ENCODE measurements around the gene CNTRL. TPM values are rescaled to one million over a fixed set of nuclear protein-coding genes. Genes with fewer than 3 reads are reported as not detected.

The CNTRL gene
- total and polyA plus RNA-seq, 2 of the 8 experiments (the other 6 are each of a cell fraction or from before 2014, with no cell fraction given), result 5.1 to 13.9 TPM

- no peak overlapping the region for H4K8ac ChIP-seq (ENCODE audit: extremely low read depth, insufficient read depth, low read length)
- no peaks in the 10 kb centered on the region for H3K4me1 ChIP-seq (replicated peaks in 1 of 4; ENCODE audit: control insufficient read depth in 3 of 4, insufficient read depth in 4 of 4, low read length in 3 of 4)
- TF ChIP-seq BCL11A (IDR thresholded peaks at IDR 0.05; ENCODE audit: low read depth in 2 of 2, low read length in 2 of 2) (no peak), MAFK (IDR thresholded peaks at IDR 0.05; ENCODE audit: low read depth, low read length) (no peak), EP300 (IDR thresholded peaks at IDR 0.05; ENCODE audit: borderline replicate concordance in 1 of 2, low read depth in 2 of 2, low read length in 2 of 2) (no peak), BRCA1 (IDR thresholded peaks at IDR 0.05; ENCODE audit: low read depth, low read length) (no peak), CTBP2 (IDR thresholded peaks at IDR 0.05; ENCODE audit: borderline replicate concordance, insufficient read depth, insufficient read length, low read length) (no peak), PHF8 (conservative IDR thresholded peaks at IDR 0.05; ENCODE audit: low read depth, low read length) (no peak), JUND (IDR thresholded peaks at IDR 0.05; ENCODE audit: low read length) (no peak), KDM5A (IDR thresholded peaks at IDR 0.05; ENCODE audit: low read length) (no peak), TCF12 (IDR thresholded peaks at IDR 0.05; ENCODE audit: low read depth, low read length) (no peak)
- no peak overlapping the region for H2AK5ac ChIP-seq (ENCODE audit: low read depth, low read length)
- no peak overlapping the region for H3K23ac ChIP-seq (ENCODE audit: insufficient read length)
- H3K23me2 ChIP-seq (ENCODE audit: low read depth, low read length), result no peaks in the 10 kb centered on the region
- no peak overlapping the region for H2BK15ac ChIP-seq (ENCODE audit: low read length)
- 78% methylated on average over 1 of the region's 1 CpG; no CpG with 5 or more reads in 1 of the 2 experiments for WGBS, 2 experiments (ENCODE audit: extremely low coverage in 1 of 2, insufficient coverage in 1 of 2, insufficient read length in 1 of 2, insufficient replicate concordance in 2 of 2, low coverage in 1 of 2, low lambda C conversion rate in 2 of 2, missing lambda C conversion rate in 1 of 2)
- H2BK12ac ChIP-seq (ENCODE audit: low read depth, low read length), result no peak overlapping the region
- H3K18ac ChIP-seq (ENCODE audit: extremely low read depth, low read length), result no peak overlapping the region
- H3K27me3 ChIP-seq (replicated peaks in 1 of 4; ENCODE audit: control insufficient read depth in 3 of 4, extremely low read depth in 1 of 4, insufficient read depth in 3 of 4, low read length in 3 of 4), result no peaks in the 10 kb centered on the region
- H3K79me2 ChIP-seq (ENCODE audit: control insufficient read depth in 1 of 2, insufficient read depth in 2 of 2, low read length in 2 of 2), result peaks cover 0 to 92% of the 10 kb centered on the region in 2 experiments; a peak in 3 of 4 replicates
- H3K14ac ChIP-seq (ENCODE audit: insufficient read length), result no peak overlapping the region
- CTCF ChIA-PET (ENCODE audit: partially characterized antibody), result interaction anchor here (0.6 kb wide), 1 partner anchor 1641 kb away, joined by 3 read pairs; no protein-coding TSS in a partner anchor
- H2BK5ac ChIP-seq (ENCODE audit: low read depth, low read length), result no peak overlapping the region
- H3K9me3 ChIP-seq (ENCODE audit: insufficient read depth in 2 of 2, low read depth in 1 of 2, low read length in 1 of 2), result no peaks in the 10 kb centered on the region
- H4K91ac ChIP-seq (replicated peaks; ENCODE audit: insufficient read length, low read length), result no peak overlapping the region
- POLR2A ChIA-PET (ENCODE audit: partially characterized antibody), result no interaction called here
- no peak overlapping the region for H2BK120ac ChIP-seq (replicated peaks; ENCODE audit: low read depth, low read length)
- no peak overlapping the region for H3K27ac ChIP-seq (ENCODE audit: low read depth, low read length)
- no peak overlapping the region for H4K5ac ChIP-seq (ENCODE audit: insufficient read length, low read depth, low read length)
- no peak overlapping the region for H3K4me2 ChIP-seq (ENCODE audit: insufficient read depth in 1 of 2, low read depth in 2 of 2, low read length in 2 of 2)
- FAIRE-seq (no peak), DNase-seq (ENCODE audit: low read depth in 1 of 2, low spot score in 2 of 2) (no peak)
- no peak overlapping the region for H3K4ac ChIP-seq (replicated peaks; ENCODE audit: insufficient read length, low read depth, low read length)
- H3K79me1 ChIP-seq (ENCODE audit: low read depth, low read length), result no peaks in the 10 kb centered on the region
- H3K36me3 ChIP-seq (ENCODE audit: control insufficient read depth in 2 of 4, insufficient read depth in 4 of 4, low read length in 3 of 4), result no peaks in the 10 kb centered on the region
- no peak overlapping the region for H3K56ac ChIP-seq (replicated peaks; ENCODE audit: insufficient read length, low read depth, low read length)
- H3K4me3 ChIP-seq (ENCODE audit: extremely low read depth in 1 of 4, insufficient read depth in 2 of 4, low read depth in 3 of 4, low read length in 4 of 4), result no peak overlapping the region
- no peak overlapping the region for H2AFZ ChIP-seq (ENCODE audit: low read length)
- H3K9ac ChIP-seq (replicated peaks in 1 of 4; ENCODE audit: extremely low read depth in 1 of 4, low read depth in 3 of 4, low read length in 3 of 4), result no peak overlapping the region
- H4K20me1 ChIP-seq (replicated peaks in 1 of 2; ENCODE audit: control insufficient read depth in 1 of 2, insufficient read depth in 2 of 2, low read length in 2 of 2), result peaks cover 0 to 3% of the 10 kb centered on the region in 2 experiments
- no peak overlapping the region for H2BK20ac ChIP-seq (ENCODE audit: low read length)
Observed at GRCh38 chr9:121192959-121193640, 118.3 kb downstream of the CNTRL start.
